Airway epithelial cell (primary cell): ENCODE data around the gene SDHD. TPM values are rescaled to one million over a fixed set of nuclear protein-coding genes. Genes with fewer than 3 reads are reported as not detected.

ENCODE experiments used
- total RNA-seq: library from RNA; depleted of rRNA; stranded (reverse); fragments of >200 nt; gene quantifications from 2 replicates; pipeline ENCODE4 v1.2.3, GENCODE V29; 2015

SDHD gene
- 69.7 and 77.3 TPM in 2 replicates for total RNA-seq

GRCh38 chr11:112086422-112087191 lies at the start of gene SDHD, which contains the start of gene TIMM8B:
SDHD (plus strand) TSS chr11:112086873; CDS start chr11:112086908, 35 bp downstream.
TIMM8B (minus strand) TSS chr11:112086756; CDS start chr11:112086723, 33 bp downstream.

GRCh38 chr11:112073941-112074811 lies 12.5 kb upstream of the SDHD start, which contains the start of the genes NKAPD1 and PIH1D2:
NKAPD1 (plus strand) TSS chr11:112074299; CDS start chr11:112075575, 1,276 bp downstream.
PIH1D2 (minus strand) TSS chr11:112074017; CDS start chr11:112073174, 843 bp downstream.

Other genes with a start within 250 kb of the SDHD start
- 24.2 and 30.8 TPM in 2 replicates for gene ALG9, start 215.3 kb upstream of the SDHD start, total RNA-seq
- 1.3 and 2.7 TPM in 2 replicates for gene FDXACB1, start 207.7 kb upstream of the SDHD start, total RNA-seq
- gene CFAP68, start 207.3 kb upstream of the SDHD start, total RNA-seq: 7.9 and 21.2 TPM in 2 replicates
- 4.2 and 16.6 TPM in 2 replicates for gene CRYAB, start 175.1 kb upstream of the SDHD start, total RNA-seq
- not detected in 2 replicates for gene HSPB2, start 174.1 kb upstream of the SDHD start, total RNA-seq
- gene C11orf52, start 168.0 kb upstream of the SDHD start, total RNA-seq: 3.0 and 5.9 TPM in 2 replicates
- gene DIXDC1, start 149.5 kb upstream of the SDHD start, total RNA-seq: 3.5 and 3.6 TPM in 2 replicates
- gene DLAT, start 61.5 kb upstream of the SDHD start, total RNA-seq: 38.7 and 50.3 TPM in 2 replicates
- gene PIH1D2, start 12.9 kb upstream of the SDHD start, total RNA-seq: 0.33 and 1.3 TPM in 2 replicates
- 7.1 and 27.6 TPM in 2 replicates for gene NKAPD1, start 12.6 kb upstream of the SDHD start, total RNA-seq
- gene TIMM8B, start 117 bp upstream of the SDHD start, total RNA-seq: 55.5 and 63.3 TPM in 2 replicates
- 59.2 and 62.4 TPM in 2 replicates for gene IL18, start 77.2 kb downstream of the SDHD start, total RNA-seq
- 0.28 TPM in 1 of 2 replicates, not detected in the other for gene TEX12, start 80.5 kb downstream of the SDHD start, total RNA-seq
- gene BCO2, start 88.6 kb downstream of the SDHD start, total RNA-seq: 0.28 TPM in 1 of 2 replicates, not detected in the other
- 44.3 and 48.3 TPM in 2 replicates for gene PTS, start 139.6 kb downstream of the SDHD start, total RNA-seq
- gene PLET1, start 174.0 kb downstream of the SDHD start, total RNA-seq: not detected in 2 replicates